ENCODE results near the gene NUP93.

DNA sequence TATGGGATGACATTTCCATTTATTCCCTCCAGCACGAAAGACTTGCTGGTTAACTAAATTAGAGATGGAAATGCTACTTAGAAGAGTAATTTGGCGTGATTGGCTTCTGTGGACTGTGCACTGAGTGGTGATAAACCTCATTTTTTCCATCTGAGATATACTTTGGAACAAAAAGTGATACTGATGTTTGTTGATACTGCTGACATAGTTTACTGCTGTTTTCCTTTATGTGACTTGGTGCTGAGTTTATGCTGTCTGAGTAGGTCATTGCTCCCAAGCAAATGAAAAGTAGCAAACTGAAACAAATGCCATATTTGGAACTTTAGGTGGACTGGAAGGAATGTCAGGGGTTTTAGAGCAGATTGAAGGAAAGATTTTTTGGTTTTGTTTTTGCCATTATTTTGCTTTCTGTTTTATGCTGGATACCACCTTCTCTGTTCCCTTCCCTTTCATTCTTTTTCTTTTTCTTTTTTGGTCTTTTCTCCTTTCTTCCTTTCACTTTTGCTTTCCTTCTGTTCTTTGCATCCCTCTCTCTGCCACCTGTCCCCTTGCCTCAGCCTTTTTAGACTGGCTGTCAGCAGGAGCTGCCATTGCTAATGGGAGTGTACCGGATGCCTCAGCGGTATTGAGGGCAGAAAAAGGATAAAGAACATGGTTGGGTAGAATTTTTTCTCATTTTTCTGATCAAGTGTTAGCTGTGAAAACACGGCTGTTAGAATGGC is 41.8 kb downstream of the NUP93 start:
- TF ChIP-seq, protein P1, sequence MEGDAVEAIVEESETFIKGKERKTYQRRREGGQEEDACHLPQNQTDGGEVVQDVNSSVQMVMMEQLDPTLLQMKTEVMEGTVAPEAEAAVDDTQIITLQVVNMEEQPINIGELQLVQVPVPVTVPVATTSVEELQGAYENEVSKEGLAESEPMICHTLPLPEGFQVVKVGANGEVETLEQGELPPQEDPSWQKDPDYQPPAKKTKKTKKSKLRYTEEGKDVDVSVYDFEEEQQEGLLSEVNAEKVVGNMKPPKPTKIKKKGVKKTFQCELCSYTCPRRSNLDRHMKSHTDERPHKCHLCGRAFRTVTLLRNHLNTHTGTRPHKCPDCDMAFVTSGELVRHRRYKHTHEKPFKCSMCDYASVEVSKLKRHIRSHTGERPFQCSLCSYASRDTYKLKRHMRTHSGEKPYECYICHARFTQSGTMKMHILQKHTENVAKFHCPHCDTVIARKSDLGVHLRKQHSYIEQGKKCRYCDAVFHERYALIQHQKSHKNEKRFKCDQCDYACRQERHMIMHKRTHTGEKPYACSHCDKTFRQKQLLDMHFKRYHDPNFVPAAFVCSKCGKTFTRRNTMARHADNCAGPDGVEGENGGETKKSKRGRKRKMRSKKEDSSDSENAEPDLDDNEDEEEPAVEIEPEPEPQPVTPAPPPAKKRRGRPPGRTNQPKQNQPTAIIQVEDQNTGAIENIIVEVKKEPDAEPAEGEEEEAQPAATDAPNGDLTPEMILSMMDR (IDR thresholded peaks at IDR 0.05; ENCODE audit: low read length), result no peak
- TF ChIP-seq EZH2 (optimal IDR thresholded peaks at IDR 0.05; ENCODE audit: low read depth, low read length), result no peak

All from MM.1S (cell line).